GM20431 (cell line): ENCODE results near the gene PELI1.
"Not testable (repeated sequence)": the region's sequence is repeated elsewhere in the genome, so short reads cannot be mapped to it uniquely, and the experiment has no call there.

Source experiments
- in situ Hi-C: fragments of 300-500 bp; cut with MseI, MboI; formaldehyde crosslinking; loops from one replicate; pipeline ENCODE4 v1.15.0; 2020; ENCODE audit warnings: low sequenced_read_pairs; ENCODE audit not compliant: unreplicated experiment

Gene PELI1

DNA sequence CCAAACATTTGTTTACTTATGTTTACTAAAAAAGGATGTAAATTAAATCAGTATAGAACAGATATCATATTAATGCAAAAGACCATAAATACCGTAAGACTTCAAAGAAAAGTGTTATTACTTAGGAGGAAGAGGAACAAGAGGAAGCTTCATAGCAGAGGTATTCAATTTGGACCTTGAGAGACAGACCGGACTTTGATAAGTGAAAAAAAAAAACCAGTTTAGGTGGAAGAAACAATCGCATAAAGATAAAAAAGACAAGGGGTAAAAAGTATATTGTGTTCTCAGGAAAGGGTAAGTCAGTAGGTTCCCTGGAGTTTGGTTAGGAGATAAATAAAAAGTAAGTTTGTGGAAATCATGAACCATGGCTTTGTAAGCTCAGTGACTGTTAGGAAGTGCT is 17.6 kb downstream of the PELI1 start:
- in situ Hi-C loops: no loop called here

DNA sequence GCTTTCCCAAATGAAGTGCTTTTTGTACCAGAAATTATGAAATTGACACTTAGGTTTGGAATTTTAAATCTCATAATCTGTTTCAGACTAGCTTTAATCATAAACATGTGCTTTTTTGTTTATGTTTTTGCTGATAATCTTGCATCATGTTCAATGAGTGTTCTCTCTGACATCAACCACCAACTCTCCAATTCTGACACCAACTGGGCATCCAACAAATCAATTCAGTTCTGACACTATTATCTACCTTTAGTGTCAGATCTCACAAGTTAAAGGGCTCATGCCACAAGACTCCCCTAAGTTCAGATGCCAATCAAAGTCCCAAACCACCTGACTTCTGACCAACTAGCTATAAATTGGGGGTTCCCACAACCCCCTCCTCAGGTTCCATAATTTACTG is 19.6 kb downstream of the PELI1 start:
- in situ Hi-C loops: no loop called here

DNA sequence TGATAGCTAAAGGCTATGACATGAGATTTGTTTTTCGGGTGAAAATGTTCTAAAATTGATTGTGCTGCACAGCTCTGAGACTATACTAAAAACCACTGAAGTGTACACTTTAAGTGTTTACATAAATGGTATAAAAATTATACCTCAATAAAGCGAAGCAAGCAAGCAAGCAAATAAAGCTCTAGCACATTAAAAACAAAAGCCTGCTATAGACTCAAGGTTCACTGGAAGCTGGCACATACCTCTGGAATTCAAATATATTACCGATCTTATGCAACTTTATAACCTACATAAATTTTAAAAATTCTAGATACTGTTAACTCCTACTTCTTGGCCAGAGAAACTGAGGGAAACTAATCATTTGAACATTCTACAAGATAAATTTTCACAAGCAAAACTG is 20.1 kb downstream of the PELI1 start:
- in situ Hi-C loops: no loop called here

DNA sequence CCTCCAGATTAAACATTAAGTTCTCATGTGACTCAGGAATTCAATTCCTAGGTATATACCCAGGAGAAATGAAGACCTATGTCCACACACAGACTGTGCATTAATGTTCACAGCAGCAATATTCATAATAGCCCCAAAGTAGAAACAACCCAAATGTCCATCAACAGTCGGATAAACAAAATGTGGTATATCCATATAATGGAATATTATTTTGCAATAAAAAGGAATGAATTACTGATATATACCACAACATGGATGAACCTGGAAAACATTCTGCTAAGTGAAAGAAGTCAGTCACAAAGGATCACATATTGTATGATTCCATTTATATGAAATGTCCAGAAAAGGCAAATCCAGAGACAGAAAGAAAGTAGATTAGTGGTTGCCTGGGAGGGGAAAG is 20.5 kb downstream of the PELI1 start:
- in situ Hi-C loops: no loop called here

DNA sequence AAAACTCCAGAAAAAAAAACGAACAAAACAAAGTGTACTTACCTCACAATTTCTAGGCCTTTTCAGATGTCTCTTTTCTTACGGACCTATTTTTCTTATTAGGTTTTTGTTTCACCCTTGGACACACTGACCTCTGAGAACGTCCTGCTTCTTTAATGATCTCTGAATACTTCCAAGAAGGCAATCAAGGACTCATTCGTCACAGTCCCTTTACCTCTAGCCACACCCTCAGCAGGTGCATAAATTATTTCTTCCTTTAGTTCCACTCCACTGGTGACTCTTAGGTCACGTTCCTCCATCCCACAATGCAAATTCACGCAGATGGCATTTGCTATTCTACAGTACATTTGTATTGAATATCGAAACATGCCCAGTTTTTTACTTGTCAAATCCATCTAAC is 21.9 kb downstream of the PELI1 start:
- in situ Hi-C loops: no loop called here

DNA sequence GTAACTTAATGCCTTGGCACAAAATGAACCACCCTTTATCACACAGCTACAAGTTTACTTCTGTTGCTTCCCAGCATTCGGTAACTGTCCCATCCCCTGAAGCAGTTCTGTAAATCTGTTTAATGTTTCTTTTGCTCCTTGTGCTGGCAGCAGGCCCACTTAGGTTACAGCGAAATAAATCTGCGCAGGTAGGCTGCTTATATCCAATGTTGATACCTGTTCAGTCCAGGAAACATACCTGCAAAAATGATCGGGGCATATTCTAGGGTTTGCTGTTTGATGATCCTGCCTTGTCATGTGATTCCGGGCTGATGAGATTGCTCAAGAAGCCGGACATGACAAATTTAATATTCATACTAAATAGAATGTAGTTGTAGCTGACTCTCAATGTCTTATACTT is 23.3 kb downstream of the PELI1 start:
- in situ Hi-C loops: no loop called here

DNA sequence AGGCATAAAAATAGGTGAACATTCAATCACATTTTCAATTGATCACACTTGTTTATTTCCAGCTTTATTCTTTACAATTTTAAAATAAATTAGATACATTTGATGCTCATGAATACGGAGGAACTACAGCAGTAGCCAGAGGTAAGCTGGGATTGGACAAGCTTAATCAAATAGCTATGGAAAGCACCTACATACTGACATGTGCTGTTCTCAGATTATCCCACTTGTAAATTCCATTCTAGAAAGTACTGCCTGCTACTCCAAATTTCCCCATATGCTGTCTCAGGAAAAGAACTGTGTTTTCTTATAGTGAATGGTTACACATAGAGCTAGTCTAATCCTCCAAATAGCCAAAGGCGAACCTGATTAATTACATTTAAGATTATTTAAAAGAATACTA is 24.2 kb downstream of the PELI1 start:
- in situ Hi-C loops: no loop called here

DNA sequence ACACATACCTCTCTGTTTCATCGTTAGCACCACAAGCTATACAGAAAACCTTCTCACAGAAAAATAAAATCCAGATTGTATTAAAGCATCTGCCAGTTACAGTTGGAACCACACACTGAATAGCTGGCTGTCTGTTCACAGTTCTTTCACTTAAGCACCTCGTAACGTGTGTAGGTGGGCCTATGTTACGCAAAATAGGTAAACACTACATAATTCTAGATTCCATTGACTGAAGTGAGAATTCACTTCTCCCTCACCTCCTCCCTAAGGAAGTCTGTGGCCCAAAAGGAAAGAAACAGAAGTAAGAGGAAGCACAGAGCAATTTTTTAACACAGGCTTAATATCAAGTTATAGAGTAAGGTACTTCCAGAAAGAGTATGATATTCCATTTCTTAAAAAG is 24.9 kb downstream of the PELI1 start:
- in situ Hi-C loops: no loop called here

DNA sequence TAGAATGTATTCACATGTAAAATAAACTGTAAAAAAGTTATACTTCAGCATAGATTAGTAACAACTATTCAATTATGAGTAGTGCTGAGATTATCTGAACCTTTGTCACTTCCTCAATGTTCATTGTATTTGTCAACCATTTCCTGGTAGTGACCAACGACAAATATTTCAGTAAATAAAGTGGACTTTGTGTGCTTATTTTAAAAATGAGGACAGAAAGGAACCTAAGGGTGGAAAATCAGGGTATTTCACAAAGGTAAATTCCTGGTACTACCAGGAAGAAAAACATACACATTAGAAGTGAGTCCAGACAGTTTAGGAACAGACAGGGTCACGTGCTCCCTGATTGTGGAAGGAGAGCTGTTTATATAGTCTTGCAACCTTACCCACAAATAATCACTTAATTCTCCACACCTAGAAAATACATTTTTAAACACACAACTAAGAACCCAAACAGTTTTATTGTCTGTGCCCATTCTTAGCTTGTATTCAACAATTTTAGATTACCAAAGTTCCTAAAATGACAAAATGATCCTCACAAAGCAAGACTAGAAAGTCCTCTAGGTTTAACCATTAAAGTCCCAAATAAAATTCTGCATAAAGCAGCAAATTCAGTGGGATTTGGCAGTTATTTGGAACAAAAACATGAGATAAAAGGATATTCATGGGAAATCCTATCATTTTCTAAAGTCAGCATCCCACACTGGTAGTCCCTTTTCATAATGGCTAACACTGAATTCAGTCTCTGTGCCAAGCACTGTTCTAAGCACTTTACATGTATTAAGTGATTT is 28.2 kb downstream of the PELI1 start:
- in situ Hi-C loops: no loop called here

DNA sequence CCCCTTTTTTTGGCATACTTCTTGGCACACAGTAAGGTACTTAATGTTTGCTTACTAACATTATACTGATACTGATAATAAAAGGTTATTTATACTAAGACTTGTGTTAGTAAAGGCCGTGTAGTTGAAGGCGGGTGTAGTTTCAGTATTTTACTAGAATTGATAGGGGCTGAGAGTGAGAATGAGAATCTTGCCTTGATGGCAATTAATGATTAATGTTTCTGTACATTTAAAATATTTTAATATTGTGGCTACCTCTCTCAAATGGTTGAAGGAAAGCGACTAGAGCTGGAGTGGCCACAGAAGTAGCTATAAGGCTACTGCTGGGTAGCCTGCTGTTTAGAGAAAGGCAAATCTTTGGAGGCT is 29.3 kb downstream of the PELI1 start:
- in situ Hi-C loops: no loop called here

DNA sequence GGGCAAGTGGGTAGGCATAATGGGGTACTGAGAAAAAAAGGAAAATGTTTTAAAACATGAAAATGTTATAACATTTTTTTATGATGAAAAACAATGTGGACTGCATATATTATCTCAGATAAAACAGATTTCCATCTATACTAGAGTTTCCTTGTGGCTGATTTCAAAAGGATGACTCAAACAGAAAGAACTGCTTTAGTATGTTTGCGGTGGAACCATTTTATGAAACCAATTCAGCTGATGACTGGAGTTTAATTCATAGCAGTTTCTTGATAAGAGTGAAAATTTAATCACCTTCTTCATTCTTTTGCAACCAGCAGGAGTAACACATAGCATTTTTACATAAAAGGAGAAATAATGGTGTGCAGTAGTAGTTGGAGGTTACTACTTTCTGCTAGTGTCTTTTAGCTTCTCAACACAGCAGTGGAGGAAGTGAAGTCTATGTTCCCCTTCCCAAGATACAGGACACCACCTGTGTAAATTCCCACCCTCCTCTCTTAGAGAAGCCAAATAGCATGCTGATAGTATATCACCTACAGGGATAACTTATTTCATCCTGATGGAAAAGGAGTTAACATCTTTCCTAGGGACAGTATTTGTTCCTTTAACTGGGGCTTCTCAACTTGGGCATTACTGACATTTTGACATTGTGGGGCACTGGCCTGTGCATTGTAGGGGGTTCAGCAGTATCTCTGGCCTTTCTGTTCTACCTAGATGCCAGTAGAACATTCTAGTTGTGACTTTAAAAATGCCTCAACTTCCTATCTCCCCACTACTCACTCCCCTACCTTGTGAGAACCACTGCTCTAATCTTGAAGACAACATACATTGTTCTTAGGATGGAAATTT is 29.9 kb downstream of the PELI1 start:
- in situ Hi-C loops: no loop called here

DNA sequence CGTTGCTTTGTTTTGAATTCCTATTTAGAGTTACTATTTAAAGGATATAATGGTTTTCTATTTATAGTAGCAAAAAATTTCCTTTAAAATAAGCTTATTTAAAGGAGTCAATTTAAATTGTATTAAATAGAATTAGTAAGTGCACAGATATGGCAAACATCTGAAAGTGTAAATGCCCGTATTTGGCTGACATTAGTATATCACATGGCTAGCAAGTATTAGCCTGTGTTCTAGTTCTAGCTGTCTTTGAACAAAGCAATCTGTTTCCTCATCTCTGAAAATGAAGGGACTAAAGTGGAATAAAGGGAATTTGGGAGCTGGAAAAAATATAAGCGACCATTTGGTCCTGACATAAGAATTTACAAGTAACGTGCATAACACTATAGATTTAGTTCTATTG is 32.2 kb downstream of the PELI1 start:
- in situ Hi-C loops: no loop called here

DNA sequence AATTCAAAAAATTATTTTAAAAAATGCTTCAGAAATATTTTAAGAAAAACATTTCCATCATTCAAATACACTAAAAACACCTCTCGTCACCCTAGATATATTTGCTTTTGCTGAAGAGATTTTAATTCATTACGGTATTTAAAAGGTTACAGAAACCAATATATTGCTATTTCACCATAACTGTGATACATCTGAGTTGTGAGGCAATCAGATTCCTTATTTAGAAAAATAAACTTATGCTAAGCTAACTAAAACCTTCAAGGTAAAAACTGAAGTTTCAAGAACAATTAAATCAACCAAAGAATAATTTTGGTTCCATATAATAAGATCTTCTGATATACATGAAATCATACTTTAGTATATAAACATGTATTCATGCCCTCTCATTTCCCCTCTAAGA is 32.8 kb downstream of the PELI1 start:
- in situ Hi-C loops: no loop called here

DNA sequence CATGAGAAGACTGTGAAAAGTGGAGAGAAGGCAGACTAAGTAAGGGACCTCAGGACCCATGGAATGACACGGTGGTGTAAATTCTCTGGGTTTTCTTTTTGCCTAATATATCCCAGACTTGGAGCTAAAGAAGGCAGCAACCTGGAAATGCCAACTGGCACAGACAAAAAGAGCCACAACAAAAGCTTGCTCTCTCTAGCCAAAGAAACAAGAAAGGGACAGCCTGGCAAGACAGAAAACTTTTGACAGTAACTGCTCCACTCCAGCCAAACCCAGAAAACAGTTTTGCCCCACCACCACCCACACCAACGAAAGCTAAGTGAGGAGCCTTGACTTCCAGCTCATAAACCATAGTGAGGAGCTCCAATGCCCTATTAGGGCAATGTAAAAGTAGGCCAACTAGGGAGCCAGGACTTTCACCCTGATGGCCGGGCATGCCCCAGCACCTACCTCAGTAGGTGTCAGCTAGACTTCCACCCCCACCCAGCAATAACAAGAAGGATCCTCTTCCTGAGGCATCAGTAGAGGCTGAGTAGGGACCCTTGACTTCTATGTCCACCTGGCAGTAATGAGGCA is 35.5 kb downstream of the PELI1 start:
- in situ Hi-C loops: no loop called here

DNA sequence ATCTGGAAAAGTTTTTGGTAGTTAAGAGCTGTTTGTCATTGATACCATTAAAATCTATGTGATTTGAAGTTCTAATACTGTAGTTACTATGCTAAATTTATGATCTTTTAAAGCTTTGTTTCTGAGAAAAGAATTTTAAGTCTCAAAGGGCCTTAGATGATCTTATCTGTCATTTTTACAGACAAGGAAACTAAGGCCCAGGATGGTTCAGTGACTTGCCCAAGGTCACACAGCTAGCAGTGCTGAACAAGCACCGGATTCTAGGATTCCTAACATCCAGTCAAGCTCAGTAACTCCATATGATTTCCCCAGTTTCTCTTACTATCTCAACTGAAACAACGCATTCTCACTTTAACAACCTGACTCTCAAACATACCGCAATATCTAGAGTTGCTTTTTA is 37.7 kb downstream of the PELI1 start:
- in situ Hi-C loops: no loop called here

DNA sequence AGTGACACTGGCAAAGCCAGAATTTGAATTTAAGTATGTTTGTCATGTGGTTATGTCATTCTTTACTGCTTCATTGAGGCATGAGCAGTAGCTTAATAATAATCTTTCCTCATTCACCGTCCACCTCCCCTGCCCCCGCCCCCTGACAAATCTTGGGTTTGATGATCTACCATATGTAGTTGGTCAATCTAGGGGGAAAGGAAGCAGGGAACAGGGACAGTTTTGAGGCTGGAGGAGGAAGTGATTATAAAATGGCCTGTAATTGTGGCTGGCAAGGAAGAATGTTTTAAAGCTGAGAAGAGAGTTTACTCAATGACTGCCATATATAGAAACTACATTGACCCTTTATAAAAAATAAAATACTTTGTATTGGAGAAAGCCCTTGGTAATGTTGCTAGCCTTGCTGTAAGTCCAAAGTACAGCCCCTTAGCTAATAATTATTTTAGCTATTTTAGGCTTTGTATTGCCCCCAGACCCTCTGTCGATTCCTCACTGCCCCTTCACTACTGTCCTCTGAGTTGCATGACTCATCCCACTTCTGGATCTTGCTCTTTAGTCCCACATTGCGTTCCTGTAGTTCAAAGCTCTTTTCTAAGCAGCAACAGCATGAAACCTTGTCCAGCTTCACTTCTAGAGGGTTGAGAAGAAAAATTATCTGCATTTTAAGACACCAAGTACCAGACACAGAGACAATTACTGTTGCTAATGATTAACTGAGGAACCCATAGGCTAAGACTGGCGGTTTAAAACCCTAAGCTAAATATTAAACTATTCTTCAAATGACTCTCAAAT is 38.4 kb downstream of the PELI1 start:
- in situ Hi-C loops: no loop called here

DNA sequence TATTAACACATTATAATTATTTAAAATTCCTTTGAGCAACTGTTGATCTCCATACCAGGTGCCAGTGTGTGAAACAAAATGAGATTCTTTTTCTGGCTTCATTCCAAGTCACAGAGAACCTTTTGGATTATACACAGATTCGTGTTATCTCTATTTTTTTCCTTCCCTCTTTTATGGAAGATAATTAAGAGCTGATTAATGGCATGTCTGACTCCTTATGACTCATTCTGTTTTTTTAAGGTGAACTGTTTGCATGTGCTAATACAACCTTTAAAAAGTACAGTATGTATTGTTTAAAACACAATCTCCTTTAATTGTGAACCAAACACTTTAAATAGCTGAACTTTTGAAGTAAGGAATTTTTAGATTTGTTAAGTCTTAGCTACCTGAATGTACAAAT is 39.3 kb downstream of the PELI1 start:
- in situ Hi-C loops: no loop called here

DNA sequence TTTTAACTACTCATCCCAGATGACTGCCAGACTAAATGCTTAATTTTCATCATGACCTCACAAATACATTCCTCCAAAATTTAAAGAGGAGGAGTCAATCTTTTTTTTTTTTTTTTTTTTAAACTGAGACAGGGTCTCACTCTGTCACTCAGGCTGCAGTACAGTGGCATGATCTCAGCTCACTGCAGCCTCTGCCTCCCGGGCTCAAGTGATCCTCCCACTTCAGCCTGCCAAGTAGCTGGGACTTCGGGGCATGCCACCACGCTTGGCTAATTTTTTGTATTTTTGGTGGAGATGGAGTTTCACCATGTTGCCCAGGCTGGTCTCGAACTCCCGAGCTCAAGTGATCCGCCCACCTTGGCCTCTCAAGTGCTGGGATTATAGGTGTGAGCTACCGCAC is 41.5 kb downstream of the PELI1 start:
- in situ Hi-C loops: not testable (repeated sequence)

DNA sequence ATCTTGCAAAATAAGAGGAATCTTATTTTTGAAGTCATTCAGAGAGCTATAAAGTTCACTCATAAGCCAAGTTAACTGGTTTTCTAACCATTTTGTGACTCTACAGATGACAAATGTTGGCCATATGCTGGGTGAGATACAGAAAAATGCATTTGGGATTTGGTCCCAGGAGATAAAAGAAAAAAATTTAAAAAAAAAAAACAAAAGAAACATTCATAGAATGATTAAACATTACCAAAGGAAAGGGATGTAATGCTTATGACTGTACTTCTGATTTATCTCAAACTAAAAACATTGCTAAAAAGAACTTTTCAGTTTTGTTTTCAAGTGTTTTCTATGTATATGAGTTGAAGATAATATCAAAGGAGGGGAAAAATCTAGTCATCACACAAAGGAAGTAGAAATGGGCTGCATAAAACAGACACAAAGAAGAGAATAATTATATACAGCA is 43.1 kb downstream of the PELI1 start:
- in situ Hi-C loops: no loop called here

DNA sequence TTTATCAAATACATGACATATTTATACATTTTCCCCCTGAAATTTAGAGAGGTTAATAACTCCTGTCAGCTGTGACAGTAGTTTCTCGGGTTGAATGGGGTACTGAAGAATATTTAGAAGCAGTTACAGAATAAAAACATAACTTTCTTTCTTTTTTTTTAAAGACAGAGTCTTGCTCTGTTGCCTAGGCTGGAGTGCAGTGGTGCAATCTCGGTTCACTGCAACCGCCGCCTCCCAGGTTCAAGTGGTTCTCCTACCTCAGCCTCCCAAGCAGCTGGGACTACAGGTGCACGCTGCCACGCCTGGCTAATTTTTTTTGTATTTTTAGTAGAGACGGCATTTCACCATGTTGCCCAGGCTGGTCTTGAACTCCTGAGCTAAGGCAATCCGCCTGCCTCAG is 43.6 kb downstream of the PELI1 start:
- in situ Hi-C loops: not testable (repeated sequence)
